ENCODE data around the gene KLHL17. TPM values are rescaled to one million over a fixed set of nuclear protein-coding genes. Genes with fewer than 3 reads are reported as not detected.
A peak's percentile ranks its signal among the peaks of the same experiment; 100 is the strongest.

Gene KLHL17
- total RNA-seq, 1 donor from 2014 or later, result 6.4 TPM

- DNase-seq, result peak; percentile 19
- peaks cover 100% of the 10 kb centered on the region for H3K27me3 ChIP-seq (ENCODE audit: low read depth)
Measured at GRCh38 chr1:916173-917075, 44.0 kb upstream of the KLHL17 start.

GRCh38 chr1:917076-917459, 43.3 kb upstream of the KLHL17 start:
- Histone ChIP-seq H3K27ac (replicated peaks) (no peak overlapping the region), H3K36me3 (no peaks in the 10 kb centered on the region), H3K27me3 (ENCODE audit: low read depth) (peaks cover 100% of the 10 kb centered on the region), H3K4me1 (peaks cover 27% of the 10 kb centered on the region), H3K9me3 (replicated peaks) (no peaks in the 10 kb centered on the region), H3K4me3 (no peak overlapping the region)
- TF ChIP-seq, protein P1, sequence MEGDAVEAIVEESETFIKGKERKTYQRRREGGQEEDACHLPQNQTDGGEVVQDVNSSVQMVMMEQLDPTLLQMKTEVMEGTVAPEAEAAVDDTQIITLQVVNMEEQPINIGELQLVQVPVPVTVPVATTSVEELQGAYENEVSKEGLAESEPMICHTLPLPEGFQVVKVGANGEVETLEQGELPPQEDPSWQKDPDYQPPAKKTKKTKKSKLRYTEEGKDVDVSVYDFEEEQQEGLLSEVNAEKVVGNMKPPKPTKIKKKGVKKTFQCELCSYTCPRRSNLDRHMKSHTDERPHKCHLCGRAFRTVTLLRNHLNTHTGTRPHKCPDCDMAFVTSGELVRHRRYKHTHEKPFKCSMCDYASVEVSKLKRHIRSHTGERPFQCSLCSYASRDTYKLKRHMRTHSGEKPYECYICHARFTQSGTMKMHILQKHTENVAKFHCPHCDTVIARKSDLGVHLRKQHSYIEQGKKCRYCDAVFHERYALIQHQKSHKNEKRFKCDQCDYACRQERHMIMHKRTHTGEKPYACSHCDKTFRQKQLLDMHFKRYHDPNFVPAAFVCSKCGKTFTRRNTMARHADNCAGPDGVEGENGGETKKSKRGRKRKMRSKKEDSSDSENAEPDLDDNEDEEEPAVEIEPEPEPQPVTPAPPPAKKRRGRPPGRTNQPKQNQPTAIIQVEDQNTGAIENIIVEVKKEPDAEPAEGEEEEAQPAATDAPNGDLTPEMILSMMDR (IDR thresholded peaks at IDR 0.05; ENCODE audit: borderline replicate concordance), result no peak
- intact Hi-C loops (cut with micrococcal nuclease), result no loop called here
- DNase-seq, result peak; percentile 13

More at GRCh38 chr1:916173-917075, 44.0 kb upstream of the KLHL17 start:
- Histone ChIP-seq H3K4me1 (peaks cover 23% of the 10 kb centered on the region), H3K4me3 (no peak overlapping the region), H3K9me3 (replicated peaks) (no peaks in the 10 kb centered on the region), H3K36me3 (no peaks in the 10 kb centered on the region), H3K27ac (replicated peaks) (no peak overlapping the region)
- TF ChIP-seq, protein P1 (IDR thresholded peaks at IDR 0.05; ENCODE audit: borderline replicate concordance), result no peak
- intact Hi-C loops (cut with micrococcal nuclease), result no loop called here

DNA sequence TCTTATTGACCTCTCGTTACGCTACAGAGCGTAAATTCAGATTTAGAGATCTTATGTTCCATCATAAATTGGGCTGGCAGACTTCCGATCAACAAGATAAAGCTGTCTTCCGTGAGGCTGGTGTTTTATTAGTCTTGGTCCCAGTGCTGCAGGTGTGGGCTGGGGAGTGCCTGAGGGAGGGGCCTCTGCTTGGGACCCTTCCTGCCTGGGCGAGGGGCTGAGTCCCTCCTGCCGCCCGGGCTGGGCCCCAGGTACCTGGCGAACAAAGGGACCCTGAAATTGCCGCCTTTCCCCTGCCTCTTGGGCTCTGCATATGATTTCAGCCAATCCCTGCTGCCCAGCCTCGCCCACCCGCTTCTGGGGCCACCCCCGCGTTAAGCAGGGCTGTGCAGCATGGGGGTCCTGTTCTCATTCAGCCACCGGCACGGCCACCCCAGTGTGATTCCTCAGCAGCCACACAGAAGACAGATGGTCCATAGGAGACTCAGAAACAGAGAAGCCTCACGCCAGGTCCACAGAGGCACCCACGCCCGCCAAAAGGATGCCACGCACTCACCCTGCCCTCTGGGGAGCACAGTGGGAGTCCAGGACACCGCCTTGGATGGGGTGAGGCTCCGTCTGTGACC, 42.8 kb upstream of the KLHL17 start:
- Histone ChIP-seq H3K9me3 (replicated peaks) (no peaks in the 10 kb centered on the region), H3K27ac (replicated peaks) (no peak overlapping the region), H3K4me1 (peaks cover 27% of the 10 kb centered on the region), H3K27me3 (ENCODE audit: low read depth) (peaks cover 100% of the 10 kb centered on the region), H3K36me3 (no peaks in the 10 kb centered on the region), H3K4me3 (no peak overlapping the region)
- TF ChIP-seq, protein P1 (IDR thresholded peaks at IDR 0.05; ENCODE audit: borderline replicate concordance), result no peak
- intact Hi-C loops (cut with micrococcal nuclease), result no loop called here
- DNase-seq, result no peak

- H3K4me1 ChIP-seq, result peaks cover 35% of the 10 kb centered on the region
- H3K27me3 ChIP-seq (ENCODE audit: low read depth), result peaks cover 100% of the 10 kb centered on the region
- no peaks in the 10 kb centered on the region for H3K9me3 ChIP-seq (replicated peaks)
- no peak overlapping the region for H3K4me3 ChIP-seq
- no peaks in the 10 kb centered on the region for H3K36me3 ChIP-seq
- intact Hi-C loops (cut with micrococcal nuclease), result no loop called here
- TF ChIP-seq, protein P1 (IDR thresholded peaks at IDR 0.05; ENCODE audit: borderline replicate concordance), result no peak
- no peak overlapping the region for H3K27ac ChIP-seq (replicated peaks)
- DNase-seq, result no peak
Measured at GRCh38 chr1:918353-918752, 42.0 kb upstream of the KLHL17 start.

- Histone ChIP-seq H3K27ac (replicated peaks) (no peak overlapping the region), H3K27me3 (ENCODE audit: low read depth) (peaks cover 100% of the 10 kb centered on the region), H3K36me3 (no peaks in the 10 kb centered on the region), H3K4me1 (peaks cover 38% of the 10 kb centered on the region), H3K4me3 (no peak overlapping the region), H3K9me3 (replicated peaks) (no peaks in the 10 kb centered on the region)
- intact Hi-C loops (cut with micrococcal nuclease), result no loop called here
- TF ChIP-seq, protein P1 (IDR thresholded peaks at IDR 0.05; ENCODE audit: borderline replicate concordance), result no peak
- DNase-seq, result no peak
Measured at GRCh38 chr1:918843-919242, 41.5 kb upstream of the KLHL17 start.

Measured in left ventricle myocardium inferior (tissue), 1 donor.